HG03354 (cell line): ENCODE data around the gene FAM107B.
"Not testable (repeated sequence)": the region's sequence is repeated elsewhere in the genome, so short reads cannot be mapped to it uniquely, and the experiment has no call there.

ENCODE experiments used
- ATAC-seq: cut with Tn5 transposase; IDR thresholded peaks from one replicate; pipeline ENCODE4 v1.9.1; 2021; ENCODE audit warnings: mild to moderate bottlenecking; ENCODE audit not compliant: unreplicated experiment, poor library complexity, severe bottlenecking

The FAM107B gene

GRCh38 chr10:14649739-14650138 is 125.0 kb downstream of the FAM107B start:
- ATAC-seq = no peak

DNA sequence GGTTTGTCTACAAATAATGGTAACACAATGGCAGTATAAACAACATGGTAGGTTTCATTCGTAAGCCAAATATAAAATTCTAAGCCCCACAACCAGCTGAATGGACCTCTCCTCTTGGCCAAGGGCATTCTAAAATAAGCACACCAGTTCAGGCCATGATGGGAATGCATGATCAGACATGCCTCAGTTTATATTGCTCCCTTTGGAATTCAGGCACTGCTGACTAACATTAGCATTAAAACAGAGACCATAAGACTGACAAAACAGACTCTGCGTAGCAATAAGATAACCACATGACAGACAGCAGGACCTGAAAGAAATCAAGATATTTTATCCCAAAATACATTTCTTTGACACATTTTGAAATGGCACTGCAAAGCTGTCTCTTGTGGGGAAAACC is 125.8 kb downstream of the FAM107B start:
- no peak for ATAC-seq

- ATAC-seq = peak; percentile 92
These were observed 126.5 kb downstream of the FAM107B start for GRCh38 chr10:14648005-14648765.

DNA sequence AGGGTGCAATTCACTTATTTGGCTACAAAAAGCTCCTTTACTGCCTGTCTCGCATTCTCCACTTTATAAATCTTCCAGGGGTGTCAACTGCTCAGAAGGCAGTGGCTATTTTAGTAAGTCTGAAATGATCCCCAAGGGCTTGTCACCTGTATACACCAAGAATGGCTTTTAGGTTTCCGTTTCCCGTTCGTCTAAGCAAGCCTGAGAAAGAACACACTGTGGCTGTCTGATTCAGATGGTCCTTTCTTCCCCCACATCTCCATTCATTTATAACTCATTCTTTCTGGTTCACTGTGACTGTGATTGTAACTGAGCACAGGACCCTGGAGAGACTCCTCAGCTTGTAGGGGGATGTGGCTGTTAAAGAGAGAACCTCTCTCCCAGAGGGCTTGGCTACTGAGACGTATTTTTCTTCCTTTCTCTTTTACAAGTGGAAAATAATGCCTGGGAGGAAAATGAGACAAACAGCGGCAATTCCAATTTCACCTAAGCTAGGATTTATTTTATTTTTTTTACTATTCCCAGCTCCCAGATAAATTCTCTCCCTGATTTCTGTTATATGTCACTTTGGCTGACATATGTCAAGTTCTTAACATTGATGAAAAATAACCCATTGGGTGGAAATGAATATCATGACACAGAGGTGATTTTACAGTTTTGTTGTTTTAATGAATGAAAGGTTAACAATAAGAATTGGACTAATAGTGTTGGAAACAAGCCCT is 129.3 kb downstream of the FAM107B start:
- ATAC-seq = peak; percentile 31

DNA sequence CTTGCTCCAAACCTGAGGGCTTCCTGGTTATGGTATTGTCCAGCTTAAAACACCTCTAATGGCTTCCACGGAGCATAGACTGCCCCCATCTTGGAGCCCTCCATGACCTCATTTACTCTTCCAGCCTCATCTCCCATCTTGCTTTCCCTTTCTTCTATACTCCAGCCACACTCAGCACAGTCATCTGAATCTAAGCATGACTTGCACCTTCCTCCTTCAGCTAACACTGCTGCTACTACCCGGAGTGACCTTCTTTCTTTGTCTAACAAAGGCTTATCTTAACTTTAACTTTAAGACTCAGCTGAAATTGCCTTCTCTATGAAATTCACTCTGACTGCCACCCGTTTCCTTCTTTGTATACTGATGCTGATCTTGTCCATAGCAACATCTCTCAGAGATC is 135.1 kb downstream of the FAM107B start:
- ATAC-seq = no peak

DNA sequence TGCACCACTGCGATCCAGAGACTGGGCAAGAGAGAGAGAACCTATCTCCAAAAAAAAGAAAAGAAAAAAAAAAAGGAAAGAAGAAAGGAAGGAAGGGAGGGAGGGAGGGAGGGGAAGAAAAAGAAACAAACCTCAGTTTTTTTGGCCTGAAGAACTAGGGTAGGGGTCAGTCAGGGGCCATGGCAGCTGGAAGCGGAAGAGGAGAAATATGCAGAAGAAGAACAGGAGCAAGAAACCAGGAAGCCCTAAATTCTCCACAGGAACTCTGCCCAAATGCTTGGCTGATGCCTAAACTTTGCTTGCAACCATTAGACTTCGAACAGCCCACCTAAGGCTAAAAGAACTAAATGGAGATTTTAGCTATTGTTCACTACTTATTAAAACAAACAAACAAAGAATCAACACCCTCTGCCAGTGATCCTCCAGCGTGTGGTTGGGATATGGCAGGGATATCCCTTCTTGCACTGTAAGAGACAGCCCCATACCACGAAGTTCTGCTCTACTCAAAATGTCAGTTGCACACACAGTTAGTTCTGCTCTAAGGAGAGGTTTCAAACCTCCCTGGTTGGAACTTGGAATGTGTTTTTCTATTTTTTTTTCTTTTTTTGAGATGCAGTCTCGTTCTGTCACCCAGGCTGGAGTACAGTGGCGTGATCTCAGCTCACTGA is 139.5 kb downstream of the FAM107B start:
- ATAC-seq = no peak

DNA sequence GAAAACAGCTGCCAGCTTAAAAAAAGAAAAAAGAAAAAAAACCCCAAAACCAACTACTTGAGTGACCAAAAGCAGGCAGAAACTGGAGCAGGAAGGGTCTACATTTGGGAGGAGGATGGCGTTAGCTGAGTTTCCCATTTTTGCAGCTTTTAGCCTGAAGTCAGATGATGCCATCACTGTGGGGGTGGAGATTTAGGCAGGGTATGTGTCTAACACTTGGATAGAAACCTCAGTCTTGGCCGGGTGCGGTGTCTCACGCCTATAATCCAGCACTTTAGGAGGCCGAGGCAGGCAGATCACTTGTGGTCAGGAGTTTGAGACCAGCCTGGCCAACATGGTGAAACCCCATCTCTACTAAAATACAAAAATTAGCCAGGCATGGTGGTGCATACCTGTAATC is 140.1 kb downstream of the FAM107B start:
- ATAC-seq = not testable (repeated sequence)

DNA sequence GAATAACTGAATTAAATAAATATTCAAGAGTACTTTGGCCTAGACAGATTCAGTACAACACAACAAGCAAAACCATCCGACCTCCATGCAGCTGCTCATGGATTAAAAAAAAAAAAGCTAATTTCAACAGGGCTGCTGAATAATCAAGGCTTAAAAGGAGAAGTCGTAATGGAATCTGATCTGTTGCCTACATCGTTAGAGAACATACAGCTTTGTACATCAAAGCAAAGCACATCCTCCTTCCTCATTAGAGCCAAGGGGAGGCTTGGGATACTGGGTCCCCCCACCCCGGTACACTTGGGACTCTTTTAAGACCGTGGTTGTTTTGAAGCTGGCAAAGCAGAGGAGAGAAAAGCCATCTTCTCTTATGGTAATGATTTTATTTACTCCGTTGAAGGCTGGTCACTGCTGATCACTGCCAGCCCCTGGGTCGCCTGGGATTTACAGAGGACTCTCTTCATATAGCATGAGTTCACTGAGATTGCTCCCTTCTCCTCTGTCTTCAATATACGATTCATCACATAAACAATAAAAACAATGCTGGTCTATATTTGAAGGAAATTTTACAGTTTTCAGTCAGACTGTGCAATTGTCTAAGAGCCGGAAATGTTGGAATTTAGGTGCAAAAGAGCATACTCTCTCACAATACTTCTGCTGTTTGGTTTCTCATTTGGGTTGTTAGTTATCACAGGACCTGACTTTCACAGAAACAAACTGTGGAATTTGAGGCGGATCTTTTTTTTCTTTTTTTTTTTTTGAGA is 148.8 kb downstream of the FAM107B start:
- ATAC-seq = no peak

GRCh38 chr10:14625192-14625631 is 149.5 kb downstream of the FAM107B start:
- ATAC-seq = no peak

DNA sequence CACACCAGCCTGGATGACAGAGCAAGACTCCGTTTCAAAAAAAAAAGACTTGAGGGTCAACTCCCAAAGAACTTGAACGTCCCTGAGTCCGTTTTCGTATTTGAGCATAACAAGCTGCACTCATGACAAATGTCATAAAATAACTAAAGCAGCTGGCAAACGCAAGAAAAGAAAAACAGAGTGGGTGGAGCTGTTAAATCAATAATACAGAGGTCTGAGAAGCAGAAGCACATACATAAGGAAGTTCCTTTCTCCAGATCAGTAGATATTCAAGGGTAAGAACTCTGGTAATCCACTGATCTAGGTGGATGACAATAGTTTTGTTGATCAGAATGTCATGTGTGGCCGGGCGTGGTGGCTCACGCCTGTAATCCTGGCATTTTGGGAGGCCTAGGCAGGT is 150.1 kb downstream of the FAM107B start:
- ATAC-seq = no peak

DNA sequence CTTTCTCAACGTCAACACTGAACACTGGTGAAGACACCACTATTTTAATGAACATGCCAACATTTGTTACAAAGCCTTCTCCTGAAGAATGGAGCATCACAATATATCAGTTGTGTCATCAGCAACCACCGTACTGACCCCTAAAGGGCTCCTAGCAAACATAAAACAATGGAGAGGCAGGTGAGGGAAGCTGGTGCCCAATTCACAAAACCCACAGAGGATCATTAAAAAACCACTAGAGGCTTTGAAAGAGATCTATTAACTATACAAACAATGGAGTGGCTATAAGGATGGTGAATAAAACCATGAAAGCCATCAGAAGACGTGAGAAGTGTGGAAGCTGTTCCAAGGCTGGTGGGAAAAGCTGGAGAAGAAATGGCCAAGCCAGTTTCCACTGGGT is 150.8 kb downstream of the FAM107B start:
- ATAC-seq = no peak

DNA sequence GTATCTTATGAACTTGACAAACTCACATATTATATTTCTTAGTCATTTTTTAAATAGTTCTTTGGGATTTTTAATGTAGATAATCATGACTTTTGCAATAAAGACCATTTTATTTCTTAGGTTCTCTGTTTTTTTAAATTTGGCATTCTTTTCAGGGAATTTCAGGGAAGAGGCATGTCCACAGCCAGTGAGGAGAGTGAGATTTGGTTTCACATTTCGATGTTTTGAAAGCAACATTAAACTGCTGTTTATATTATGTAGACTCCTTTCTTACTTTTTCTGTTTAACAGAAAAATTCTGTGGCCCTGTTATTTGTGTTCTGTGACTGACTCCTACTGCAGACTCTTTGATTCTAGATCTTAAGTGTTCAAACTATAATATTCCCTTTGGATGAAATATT is 153.7 kb downstream of the FAM107B start:
- no peak for ATAC-seq

- ATAC-seq = no peak
These were observed 156.0 kb downstream of the FAM107B start for GRCh38 chr10:14618674-14619073.

GRCh38 chr10:14617852-14618251 is 156.8 kb downstream of the FAM107B start:
- ATAC-seq = no peak

DNA sequence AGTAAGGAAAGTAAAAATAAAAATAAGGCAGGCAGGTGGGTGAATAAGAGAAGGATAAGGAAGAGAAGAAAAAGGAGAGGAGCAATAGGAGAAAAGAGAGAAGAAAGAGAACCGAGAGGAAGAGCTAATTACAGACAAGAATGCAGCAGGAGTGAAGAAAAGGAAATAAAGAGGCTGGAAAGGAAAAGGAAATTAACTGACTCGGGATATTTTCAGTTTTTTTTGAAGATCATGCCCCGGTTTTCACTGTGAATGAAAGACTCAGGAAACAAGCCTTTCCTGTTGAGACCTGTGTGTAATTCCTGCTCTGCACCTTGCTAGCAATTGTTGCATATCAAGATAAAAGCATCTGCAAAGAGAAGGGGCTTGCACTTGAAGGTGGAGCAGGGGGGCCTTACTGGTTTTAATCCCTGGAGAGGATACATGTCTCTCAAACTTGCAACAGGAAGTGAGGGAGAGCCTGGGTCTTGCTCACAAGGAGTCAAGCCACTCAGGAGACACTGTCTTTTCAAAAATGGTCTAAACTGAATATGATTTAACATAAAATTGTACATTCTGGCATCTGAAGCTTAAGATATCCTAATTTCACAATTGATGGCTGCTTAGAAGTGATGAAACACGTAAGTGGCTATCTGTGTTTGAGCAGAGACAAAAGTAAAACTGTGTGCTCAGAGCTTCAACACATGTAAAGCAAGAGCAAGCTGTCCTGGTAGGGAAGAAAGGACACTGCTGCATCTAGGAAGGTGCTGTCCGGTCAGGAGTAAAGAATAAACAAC is 157.6 kb downstream of the FAM107B start:
- no peak for ATAC-seq

- ATAC-seq = no peak
These were observed 158.2 kb downstream of the FAM107B start for GRCh38 chr10:14616465-14616864.

- ATAC-seq = no peak
These were observed 161.1 kb downstream of the FAM107B start for GRCh38 chr10:14613588-14613920.

GRCh38 chr10:14612873-14613587 is 161.7 kb downstream of the FAM107B start:
- no peak for ATAC-seq
